H1 (cell line): ENCODE results near the gene GLRA1.

Source experiments
- CREB1 ChIP-seq: IDR thresholded peaks from 2 replicates; pipeline ENCODE4 v1.6.1; 2012; ENCODE audit warnings: inconsistent platforms
- EP300 ChIP-seq, 2 experiments: IDR thresholded peaks; 1 replicate in 1 of 2; 2 replicates in 1 of 2; pipeline ENCODE4 v1.6.1; 2011 to 2012; ENCODE audit warnings: low read depth in 2 of 2, low read length in 2 of 2, mild to moderate bottlenecking in 2 of 2, borderline replicate concordance in 1 of 2, inconsistent platforms in 1 of 2, moderate library complexity in 1 of 2
- EZH2 ChIP-seq: fragments of 200-600 bp; sonication (generic); IDR thresholded peaks from 2 replicates; pipeline ENCODE4 v1.7.1; 2012; ENCODE audit warnings: low read depth, mild to moderate bottlenecking, moderate library complexity, low read length, inconsistent platforms; ENCODE audit not compliant: severe bottlenecking
- FOSL1 ChIP-seq: IDR thresholded peaks from 2 replicates; pipeline ENCODE4 v1.6.1; 2011; ENCODE audit warnings: mild to moderate bottlenecking, low read depth, low read length, moderate library complexity; ENCODE audit not compliant: insufficient read depth
- GTF2F1 ChIP-seq: IDR thresholded peaks from 2 replicates; pipeline ENCODE4 v1.6.1; 2012; ENCODE audit warnings: low read depth, low read length, improper control_type of control experiment, borderline replicate concordance
- KDM5A ChIP-seq: fragments of 200-600 bp; IDR thresholded peaks from 2 replicates; pipeline ENCODE4 v1.7.1; 2012; ENCODE audit warnings: mild to moderate bottlenecking, low read length, inconsistent platforms, mixed read lengths
- POLR2A ChIP-seq, 2 experiments: IDR thresholded peaks; 1 replicate in 1 of 2; 2 replicates in 1 of 2; pipeline ENCODE4 v1.6.1; 2011; ENCODE audit warnings: low read depth in 2 of 2, low read length in 2 of 2, mild to moderate bottlenecking in 2 of 2; ENCODE audit errors: control extremely low read depth in 1 of 2
- POLR2AphosphoS5 ChIP-seq: IDR thresholded peaks from 2 replicates; pipeline ENCODE4 v1.6.1; 2011; ENCODE audit warnings: low read depth, low read length
- SIRT6 ChIP-seq: IDR thresholded peaks from one replicate; pipeline ENCODE4 v1.7.1; 2012; ENCODE audit warnings: low read length, inconsistent platforms
- SIX5 ChIP-seq: IDR thresholded peaks from 2 replicates; pipeline ENCODE4 v1.6.1; 2011; ENCODE audit warnings: mild to moderate bottlenecking, low read depth, low read length
- SP1 ChIP-seq: IDR thresholded peaks from 2 replicates; pipeline ENCODE4 v1.6.1; 2011; ENCODE audit warnings: low read depth, low read length
- TF ChIP-seq, protein P1 (sequence below), 3 experiments: IDR thresholded peaks; 1 replicate in 2 of 3; 2 replicates in 1 of 3; pipeline versions ENCODE4 v1.5.1 to v1.6.1; 2011; ENCODE audit warnings: low read length in 3 of 3, mild to moderate bottlenecking in 3 of 3, inconsistent platforms in 2 of 3, low read depth in 1 of 3, moderate library complexity in 1 of 3; ENCODE audit not compliant: insufficient read depth in 1 of 3; ENCODE audit errors: control extremely low read depth in 1 of 3

DNA sequence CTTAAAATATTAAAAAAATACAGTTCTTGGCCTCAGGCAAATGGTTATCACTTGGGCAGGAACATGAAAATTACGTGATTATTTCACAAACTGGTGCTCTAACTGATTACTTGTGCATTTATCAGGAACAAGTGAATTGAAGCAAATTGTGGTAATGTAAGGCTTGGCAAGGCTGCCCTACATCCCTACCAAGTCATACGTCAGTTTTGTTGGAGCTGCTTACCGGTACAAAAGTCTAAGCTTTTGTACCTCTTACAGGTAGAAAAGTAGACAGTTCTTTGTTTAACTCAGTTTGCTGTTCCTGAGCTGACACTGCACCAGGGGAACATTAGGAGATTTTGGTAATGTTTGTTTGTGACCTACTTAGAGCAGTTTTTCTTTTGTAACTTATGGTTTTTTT, 150.7 kb downstream of the GLRA1 start:
- no peak for TF ChIP-seq POLR2A (IDR thresholded peaks at IDR 0.05; ENCODE audit: control extremely low read depth in 1 of 2, low read depth in 2 of 2, low read length in 2 of 2)
- no peak for TF ChIP-seq POLR2AphosphoS5
- TF ChIP-seq, protein P1, sequence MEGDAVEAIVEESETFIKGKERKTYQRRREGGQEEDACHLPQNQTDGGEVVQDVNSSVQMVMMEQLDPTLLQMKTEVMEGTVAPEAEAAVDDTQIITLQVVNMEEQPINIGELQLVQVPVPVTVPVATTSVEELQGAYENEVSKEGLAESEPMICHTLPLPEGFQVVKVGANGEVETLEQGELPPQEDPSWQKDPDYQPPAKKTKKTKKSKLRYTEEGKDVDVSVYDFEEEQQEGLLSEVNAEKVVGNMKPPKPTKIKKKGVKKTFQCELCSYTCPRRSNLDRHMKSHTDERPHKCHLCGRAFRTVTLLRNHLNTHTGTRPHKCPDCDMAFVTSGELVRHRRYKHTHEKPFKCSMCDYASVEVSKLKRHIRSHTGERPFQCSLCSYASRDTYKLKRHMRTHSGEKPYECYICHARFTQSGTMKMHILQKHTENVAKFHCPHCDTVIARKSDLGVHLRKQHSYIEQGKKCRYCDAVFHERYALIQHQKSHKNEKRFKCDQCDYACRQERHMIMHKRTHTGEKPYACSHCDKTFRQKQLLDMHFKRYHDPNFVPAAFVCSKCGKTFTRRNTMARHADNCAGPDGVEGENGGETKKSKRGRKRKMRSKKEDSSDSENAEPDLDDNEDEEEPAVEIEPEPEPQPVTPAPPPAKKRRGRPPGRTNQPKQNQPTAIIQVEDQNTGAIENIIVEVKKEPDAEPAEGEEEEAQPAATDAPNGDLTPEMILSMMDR (IDR thresholded peaks at IDR 0.05; ENCODE audit: control extremely low read depth in 1 of 3, insufficient read depth in 1 of 3, low read depth in 1 of 3, low read length in 3 of 3), result no peak
- TF ChIP-seq FOSL1, result no peak
- no peak for TF ChIP-seq SP1
- TF ChIP-seq EZH2, result no peak
- TF ChIP-seq SIRT6, result no peak
- no peak for TF ChIP-seq EP300 (IDR thresholded peaks at IDR 0.05; ENCODE audit: borderline replicate concordance in 1 of 2, low read depth in 2 of 2, low read length in 2 of 2)
- TF ChIP-seq SIX5, result no peak
- no peak for TF ChIP-seq CREB1
- no peak for TF ChIP-seq GTF2F1
- no peak for TF ChIP-seq KDM5A
